Panc1 (cell line): ENCODE data around the gene HINT3. TPM values are rescaled to one million over a fixed set of nuclear protein-coding genes. Genes with fewer than 3 reads are reported as not detected.

Experiments used
- ATAC-seq: fragments of 200-7000 bp; cut with Tn5 transposase; 2 replicates; pipeline ENCODE4 v1.9.1; 2020; ENCODE audit warnings: mild to moderate bottlenecking, moderate library complexity
- BruUV-seq: library from RNA; stranded (reverse); fragments of 400-500 nt; replicated peaks from 2 replicates; lab custom pipeline; 2021; lab: Mats Ljungman, UMichigan
- CTCF ChIA-PET: fragments of 300-600 bp; sonication (Branson Sonifier 250); formaldehyde crosslinking; loops from one replicate; lab custom pipeline; 2022; ENCODE audit warnings: antibody characterized with exemption; lab: Charles Lee
- POLR2A ChIA-PET: fragments of 300-600 bp; sonication (Branson Sonifier 250); formaldehyde crosslinking; loops from one replicate; lab custom pipeline; 2022; ENCODE audit warnings: antibody characterized with exemption; lab: Charles Lee
- DNase-seq: peaks from one replicate; pipeline ENCODE4 v3.0.0-alpha.2; 2010; ENCODE audit warnings: low read depth, low spot score
- H3K27ac ChIP-seq: 2 replicates; pipeline ENCODE4 v1.5.1; 2011; ENCODE audit warnings: mild to moderate bottlenecking, low read length, inconsistent platforms
- H3K27me3 ChIP-seq: fragments of 200-500 bp; sonication (Bioruptor generic); 2 replicates; pipeline ENCODE4 v1.6.0; 2014; ENCODE audit warnings: low read length, inconsistent platforms; ENCODE audit not compliant: control insufficient read depth, insufficient read depth
- H3K36me3 ChIP-seq: fragments of 200-500 bp; sonication (Bioruptor generic); 2 replicates; pipeline ENCODE4 v1.5.1; 2014; ENCODE audit warnings: inconsistent platforms, mild to moderate bottlenecking, low read length, moderate library complexity; ENCODE audit not compliant: control insufficient read depth, insufficient read depth
- H3K4me1 ChIP-seq: 2 replicates; pipeline ENCODE4 v1.5.1; 2011; ENCODE audit warnings: inconsistent platforms, mild to moderate bottlenecking, low read length, moderate library complexity; ENCODE audit not compliant: control insufficient read depth, insufficient read depth
- H3K4me3 ChIP-seq, 2 experiments: 2 replicates each; pipeline ENCODE4 v1.5.1; 2011 to 2012; ENCODE audit warnings: low read depth in 2 of 2, low read length in 2 of 2, mild to moderate bottlenecking in 2 of 2, inconsistent platforms in 1 of 2, moderate library complexity in 1 of 2
- H3K9me3 ChIP-seq: fragments of 200-500 bp; sonication (Bioruptor generic); 2 replicates; pipeline ENCODE4 v1.5.1; 2014; ENCODE audit warnings: low read depth, mild to moderate bottlenecking, inconsistent platforms, low read length, moderate library complexity; ENCODE audit not compliant: control insufficient read depth, insufficient read depth
- CTCF ChIP-seq: fragments of 450-650 bp; IDR thresholded peaks from 2 replicates; pipeline ENCODE4 v1.5.1; 2017; ENCODE audit warnings: mild to moderate bottlenecking
- POLR2AphosphoS5 ChIP-seq: IDR thresholded peaks from 2 replicates; pipeline ENCODE4 v1.6.1; 2012; ENCODE audit warnings: mild to moderate bottlenecking, low read depth, low read length, moderate library complexity
- REST ChIP-seq, 2 experiments: IDR thresholded peaks; 2 replicates each; pipeline ENCODE4 v1.6.1; 2011 to 2012; ENCODE audit warnings: low read depth in 2 of 2, control low read depth in 1 of 2, low read length in 1 of 2, mild to moderate bottlenecking in 1 of 2, moderate library complexity in 1 of 2; ENCODE audit not compliant: insufficient read depth in 1 of 2
- SIN3A ChIP-seq: IDR thresholded peaks from 2 replicates; pipeline ENCODE4 v1.6.1; 2012; ENCODE audit warnings: low read depth, mild to moderate bottlenecking, low read length, moderate library complexity, borderline replicate concordance; ENCODE audit not compliant: insufficient read depth
- TCF7L2 ChIP-seq: IDR thresholded peaks from 2 replicates; pipeline ENCODE4 v1.6.1; 2011; ENCODE audit warnings: mild to moderate bottlenecking, low read depth, low read length, inconsistent platforms
- in situ Hi-C: cut with HindIII; loops from 2 replicates; pipeline ENCODE4 v1.10.0; 2016; ENCODE audit warnings: low sequenced_read_pairs, low pct_unique_long_range_greater_than_20kb
- intact Hi-C: fragments of 100-400 bp; cut with micrococcal nuclease; formaldehyde crosslinking; loops from one replicate; pipeline ENCODE4 v1.10.0; 2022; ENCODE audit not compliant: unreplicated experiment
- total RNA-seq: library from RNA; stranded (reverse); gene quantifications from one replicate; pipeline ENCODE4 v1.2.1, GENCODE V29; 2021; ENCODE audit not compliant: unreplicated experiment

The HINT3 gene
- total RNA-seq, 1 experiment from 2014 or later: 11.5 TPM

GRCh38 chr6:125953502-125953875 lies 3.1 kb upstream of the HINT3 start:
- CTCF ChIA-PET: interaction anchor here (0.7 to 2.9 kb wide), 4 partner anchors 162 to 623 kb away, joined by 3 to 12 read pairs (median 6); partner anchors contain the start of gene NCOA7
- ATAC-seq: no peak
- POLR2A ChIA-PET: no interaction called here

GRCh38 chr6:125954735-125955339 lies 1.7 kb upstream of the HINT3 start:
- Histone ChIP-seq H3K36me3 (no peaks in the 10 kb centered on the region), H3K9me3 (no peaks in the 10 kb centered on the region), H3K4me3 (no peak overlapping the region), H3K4me1 (peaks cover 23% of the 10 kb centered on the region), H3K27me3 (no peaks in the 10 kb centered on the region), H3K27ac (no peak overlapping the region)
- intact Hi-C loops: no loop called here
- in situ Hi-C loops: no loop called here
- POLR2A ChIA-PET: no interaction called here
- no peak for ATAC-seq
- no peak for DNase-seq
- TF ChIP-seq SIN3A: no peak
- no peak for TF ChIP-seq CTCF
- TF ChIP-seq POLR2AphosphoS5: no peak
- TF ChIP-seq REST (IDR thresholded peaks at IDR 0.05; ENCODE audit: insufficient read depth in 1 of 2, low read depth in 2 of 2, low read length in 1 of 2): no peak
- TF ChIP-seq TCF7L2: no peak
- CTCF ChIA-PET: interaction anchor here (1.8 to 2.9 kb wide), 2 partner anchors 19 to 164 kb away, joined by 6 to 12 read pairs; partner anchors contain the start of gene NCOA7
- no TSS peak for BruUV-seq

More at GRCh38 chr6:125953502-125953875, 3.1 kb upstream of the HINT3 start:
- no peak overlapping the region for H3K27ac ChIP-seq
- in situ Hi-C loops: no loop called here
- peaks cover 20% of the 10 kb centered on the region for H3K4me1 ChIP-seq
- no peaks in the 10 kb centered on the region for H3K9me3 ChIP-seq
- H3K27me3 ChIP-seq: no peaks in the 10 kb centered on the region
- TF ChIP-seq CTCF: peak; percentile 47; the same call in 1 of the 2 replicates
- TF ChIP-seq POLR2AphosphoS5: no peak
- TF ChIP-seq TCF7L2: no peak
- TF ChIP-seq SIN3A: no peak
- TF ChIP-seq REST (IDR thresholded peaks at IDR 0.05; ENCODE audit: insufficient read depth in 1 of 2, low read depth in 2 of 2, low read length in 1 of 2): no peak
- no TSS peak for BruUV-seq
- no peak for DNase-seq
- no peaks in the 10 kb centered on the region for H3K36me3 ChIP-seq
- intact Hi-C loops: loop anchor here (2.0 kb wide), 1 partner anchor 95 kb away; no protein-coding TSS in a partner anchor
- no peak overlapping the region for H3K4me3 ChIP-seq
